GM10248 (cell line): ENCODE measurements around the gene INPP5F.

Experiments used
- CTCF ChIA-PET: fragments of 300-600 bp; sonication (Branson Sonifier 250); formaldehyde crosslinking; extraction: SDS; loops from one replicate; lab custom pipeline; 2021; ENCODE audit warnings: antibody characterized with exemption; lab: Yijun Ruan, JAX
- POLR2A ChIA-PET: fragments of 350-650 bp; sonication (Branson Sonifier 250); formaldehyde crosslinking; extraction: SDS; loops from one replicate; lab custom pipeline; 2020; ENCODE audit warnings: antibody characterized with exemption; lab: Yijun Ruan, JAX
- DNase-seq: peaks from one replicate; pipeline ENCODE4 v3.0.0; 2012; ENCODE audit errors: extremely low spot score
- CTCF ChIP-seq: IDR thresholded peaks from 2 replicates; pipeline ENCODE4 v1.5.1; 2012; ENCODE audit warnings: mild to moderate bottlenecking, low read depth; ENCODE audit errors: extremely low read depth, missing control alignments, control extremely low read depth

Gene INPP5F

GRCh38 chr10:119693262-119693957 is 32.4 kb upstream of the INPP5F start:
- DNase-seq: peak; percentile 69
- ChIA-PET POLR2A (interaction anchor here (0.6 to 1.2 kb wide), 4 partner anchors 9 to 107 kb away, joined by 5 to 8 read pairs (median 7); no protein-coding TSS in a partner anchor), CTCF (interaction anchor here (1.0 to 2.6 kb wide), 4 partner anchors 8 to 166 kb away, joined by 3 to 18 read pairs (median 8); partner anchors contain the start of gene INPP5F)
- TF ChIP-seq CTCF: no peak

GRCh38 chr10:119694608-119695007 is 31.2 kb upstream of the INPP5F start:
- no peak for TF ChIP-seq CTCF
- ChIA-PET POLR2A (no interaction called here), CTCF (interaction anchor here (0.8 to 2.0 kb wide), 7 partner anchors 8 to 56 kb away, joined by 3 to 16 read pairs (median 4); partner anchors contain the start of gene INPP5F)
- DNase-seq: no peak

- peak; percentile 55 for DNase-seq
- CTCF ChIA-PET: interaction anchor here (0.8 to 3.3 kb wide), 3 partner anchors 8 to 25 kb away, joined by 3 to 48 read pairs (median 10); partner anchors contain the start of gene INPP5F
These were observed 25.4 kb upstream of the INPP5F start for GRCh38 chr10:119700321-119700954.

GRCh38 chr10:119701861-119702260 is 24.0 kb upstream of the INPP5F start:
- no peak for TF ChIP-seq CTCF
- CTCF ChIA-PET: interaction anchor here (1.0 to 6.1 kb wide), 4 partner anchors 9 to 160 kb away, joined by 3 to 46 read pairs (median 12); partner anchors contain the start of gene INPP5F
- POLR2A ChIA-PET: interaction anchor here (0.6 to 1.6 kb wide), 7 partner anchors 9 to 170 kb away, joined by 3 to 11 read pairs (median 4); partner anchors contain the start of genes INPP5F and MCMBP
- no peak for DNase-seq

More at GRCh38 chr10:119700321-119700954, 25.4 kb upstream of the INPP5F start:
- POLR2A ChIA-PET: no interaction called here
- TF ChIP-seq CTCF: no peak

GRCh38 chr10:119702583-119702982 is 23.3 kb upstream of the INPP5F start:
- TF ChIP-seq CTCF: no peak
- no peak for DNase-seq
- ChIA-PET CTCF (interaction anchor here (1.0 to 6.1 kb wide), 6 partner anchors 10 to 159 kb away, joined by 3 to 46 read pairs (median 10); partner anchors contain the start of gene INPP5F), POLR2A (interaction anchor here (0.6 to 1.6 kb wide), 8 partner anchors 9 to 170 kb away, joined by 3 to 11 read pairs (median 4); partner anchors contain the start of genes INPP5F and MCMBP)
